HCT116 (cell line): ENCODE data around the gene PNMA6E. TPM values are rescaled to one million over a fixed set of nuclear protein-coding genes. Genes with fewer than 3 reads are reported as not detected.

Experiments used
- ATAC-seq: fragments of 200-7000 bp; cut with Tn5 transposase; 2 replicates; pipeline ENCODE4 v1.9.1; 2020; ENCODE audit warnings: mild to moderate bottlenecking, moderate library complexity
- BruUV-seq: library from RNA; stranded (reverse); fragments of 400-500 nt; replicated peaks from 2 replicates; lab custom pipeline; 2021; lab: Mats Ljungman, UMichigan
- CTCF ChIA-PET: fragments of 300-600 bp; sonication (Branson Sonifier 250); formaldehyde crosslinking; loops from one replicate; lab custom pipeline; 2021; ENCODE audit warnings: antibody characterized with exemption; lab: Charles Lee
- POLR2A ChIA-PET: fragments of 300-600, 350-600 bp; sonication (Branson Sonifier 250); formaldehyde crosslinking; loops from one replicate; lab custom pipeline; 2021; ENCODE audit warnings: antibody characterized with exemption; lab: Charles Lee
- RAD21 ChIA-PET, 2 experiments: fragments of 300-600 bp; sonication (Branson Sonifier 250); formaldehyde crosslinking; loops; one replicate each; lab custom pipeline; 2023; ENCODE audit warnings: low total read pairs in 2 of 2; ENCODE audit not compliant: uncharacterized antibody in 2 of 2, unreplicated experiment in 2 of 2, low non-redundant PET in 1 of 2; lab: Charles Lee
- DNase-seq: peaks from one replicate; pipeline ENCODE4 v3.0.0-alpha.2; 2010; ENCODE audit warnings: low read depth, low spot score
- H2AFZ ChIP-seq: fragments of 200-600 bp; shearing (Covaris generic), sonication (generic); 2 replicates; pipeline ENCODE4 v1.6.1; 2017; ENCODE audit warnings: low read depth, mixed run types, mixed read lengths, antibody characterized with exemption, low read length; ENCODE audit not compliant: poor library complexity, severe bottlenecking
- H3K27ac ChIP-seq: 2 replicates; pipeline ENCODE4 v1.5.1; 2012; ENCODE audit warnings: low read depth, low read length
- H3K27me3 ChIP-seq: fragments of 200-600 bp; sonication (generic); 2 replicates; pipeline ENCODE4 v1.6.1; 2016; ENCODE audit warnings: mixed run types, low read length, mixed read lengths; ENCODE audit not compliant: insufficient read depth
- H3K36me3 ChIP-seq, 2 experiments: fragments of 200-500 bp in 1 of 2; fragments of 200-600 bp in 1 of 2; sonication (Bioruptor generic) in 1 of 2; sonication (generic) in 1 of 2; 2 replicates each; pipeline versions ENCODE4 v1.5.1 to v1.6.1; 2014 to 2016; ENCODE audit warnings: low read length in 2 of 2, inconsistent platforms in 1 of 2, mixed read lengths in 1 of 2, mixed run types in 1 of 2; ENCODE audit not compliant: insufficient read depth in 2 of 2, control insufficient read depth in 1 of 2
- H3K4me1 ChIP-seq, 2 experiments: fragments of 200-600 bp in 1 of 2; sonication (generic) in 1 of 2; 2 replicates each; pipeline versions ENCODE4 v1.5.1 to v1.6.1; 2012 to 2017; ENCODE audit warnings: low read length in 2 of 2, inconsistent platforms in 1 of 2, mild to moderate bottlenecking in 1 of 2, mixed read lengths in 1 of 2, mixed run types in 1 of 2, moderate library complexity in 1 of 2; ENCODE audit not compliant: insufficient read depth in 2 of 2, control insufficient read depth in 1 of 2
- H3K4me2 ChIP-seq: fragments of 200-600 bp; sonication (generic); 2 replicates; pipeline ENCODE4 v1.6.1; 2017; ENCODE audit warnings: mixed run types, low read length, mixed read lengths
- H3K4me3 ChIP-seq, 2 experiments: fragments of 200-600 bp in 1 of 2; sonication (generic) in 1 of 2; replicated peaks in 1 of 2; 2 replicates each; pipeline ENCODE4 v1.5.1; 2011 to 2016; ENCODE audit warnings: low read length in 2 of 2, control low read depth in 1 of 2, low read depth in 1 of 2, mild to moderate bottlenecking in 1 of 2, mixed read lengths in 1 of 2, mixed run types in 1 of 2
- H3K79me2 ChIP-seq: fragments of 200-600 bp; sonication (generic); 2 replicates; pipeline ENCODE4 v1.6.1; 2017; ENCODE audit warnings: mild to moderate bottlenecking, mixed run types, low read length, moderate library complexity, mixed read lengths; ENCODE audit not compliant: insufficient read depth
- H3K9ac ChIP-seq: fragments of 200-600 bp; sonication (generic); 2 replicates; pipeline ENCODE4 v1.6.1; 2016; ENCODE audit warnings: low read length, mixed read lengths
- H3K9me2 ChIP-seq: fragments of 200-600 bp; sonication (generic), shearing (Covaris generic); 2 replicates; pipeline ENCODE4 v1.6.1; 2017; ENCODE audit warnings: mixed run types, mild to moderate bottlenecking, moderate library complexity; ENCODE audit not compliant: insufficient read depth
- H3K9me3 ChIP-seq, 2 experiments: fragments of 200-500 bp in 1 of 2; fragments of 200-600 bp in 1 of 2; sonication (Bioruptor generic) in 1 of 2; sonication (generic) in 1 of 2; 2 replicates each; pipeline ENCODE4 v1.6.1; 2014 to 2017; ENCODE audit warnings: low read length in 2 of 2, mixed read lengths in 2 of 2, inconsistent platforms in 1 of 2, low read depth in 1 of 2, mild to moderate bottlenecking in 1 of 2, mixed run types in 1 of 2, moderate library complexity in 1 of 2; ENCODE audit not compliant: control insufficient read depth in 1 of 2, insufficient read depth in 1 of 2
- H4K20me1 ChIP-seq: fragments of 200-600 bp; sonication (generic), shearing (Covaris generic); 2 replicates; pipeline ENCODE4 v1.6.1; 2017; ENCODE audit warnings: mixed run types, mild to moderate bottlenecking, moderate library complexity; ENCODE audit not compliant: insufficient read depth
- ATF3 ChIP-seq: IDR thresholded peaks from 2 replicates; pipeline ENCODE4 v1.6.1; 2012
- CBX3 ChIP-seq: IDR thresholded peaks from 2 replicates; pipeline ENCODE4 v1.6.1; 2012; ENCODE audit warnings: low read depth
- CTCF ChIP-seq, 3 experiments: fragments of 200-600 bp in 1 of 3; sonication (generic) in 1 of 3; IDR thresholded peaks in 2 of 3; conservative IDR thresholded peaks in 1 of 3; 2 replicates each; pipeline ENCODE4 v1.5.1; 2012 to 2017; ENCODE audit warnings: low read depth in 2 of 3, low read length in 2 of 3, antibody characterized with exemption in 1 of 3, borderline replicate concordance in 1 of 3, control low read depth in 1 of 3, mild to moderate bottlenecking in 1 of 3, mixed read lengths in 1 of 3, mixed run types in 1 of 3, moderate library complexity in 1 of 3; ENCODE audit not compliant: insufficient read depth in 1 of 3
- EGR1 ChIP-seq: IDR thresholded peaks from 2 replicates; pipeline ENCODE4 v1.6.1; 2012; ENCODE audit warnings: low read depth
- ELF1 ChIP-seq: IDR thresholded peaks from 2 replicates; pipeline ENCODE4 v1.6.1; 2012; ENCODE audit warnings: low read depth, borderline replicate concordance
- EZH2 ChIP-seq: fragments of 200-600 bp; sonication (generic); IDR thresholded peaks from 2 replicates; pipeline ENCODE4 v1.6.1; 2017; ENCODE audit warnings: antibody characterized with exemption, mixed run types
- EZH2phosphoT487 ChIP-seq: fragments of 200-600 bp; IDR thresholded peaks from 2 replicates; pipeline ENCODE4 v1.6.1; 2018; ENCODE audit warnings: antibody characterized with exemption, borderline replicate concordance
- FOSL1 ChIP-seq: IDR thresholded peaks from 2 replicates; pipeline ENCODE4 v1.6.1; 2012; ENCODE audit warnings: low read depth
- MAX ChIP-seq: IDR thresholded peaks from 2 replicates; pipeline ENCODE4 v1.6.1; 2012
- POLR2A ChIP-seq: IDR thresholded peaks from 2 replicates; pipeline ENCODE4 v1.7.0; 2011; ENCODE audit warnings: borderline replicate concordance; ENCODE audit not compliant: insufficient read depth, insufficient read length; ENCODE audit errors: extremely low read depth
- POLR2AphosphoS5 ChIP-seq: IDR thresholded peaks from 2 replicates; pipeline ENCODE4 v1.6.1; 2011; ENCODE audit warnings: mild to moderate bottlenecking, low read depth, low read length, moderate library complexity
- RAD21 ChIP-seq: IDR thresholded peaks from 2 replicates; pipeline ENCODE4 v1.6.1; 2012; ENCODE audit warnings: low read depth, mild to moderate bottlenecking
- REST ChIP-seq: IDR thresholded peaks from 2 replicates; pipeline ENCODE4 v1.6.1; 2012; ENCODE audit warnings: low read depth
- SIN3A ChIP-seq: IDR thresholded peaks from 2 replicates; pipeline ENCODE4 v1.6.1; 2012; ENCODE audit warnings: low read depth
- SP1 ChIP-seq: IDR thresholded peaks from 2 replicates; pipeline ENCODE4 v1.6.1; 2012; ENCODE audit warnings: low read depth
- SRF ChIP-seq: IDR thresholded peaks from 2 replicates; pipeline ENCODE4 v1.6.1; 2012; ENCODE audit warnings: low read depth
- ZBTB33 ChIP-seq: IDR thresholded peaks from 2 replicates; pipeline ENCODE4 v1.6.1; 2011; ENCODE audit warnings: mild to moderate bottlenecking, low read length, moderate library complexity; ENCODE audit not compliant: insufficient replicate concordance; ENCODE audit errors: extremely low read depth
- ZFX ChIP-seq: fragments of 450-650 bp; IDR thresholded peaks from 2 replicates; pipeline ENCODE4 v1.6.1; 2017
- ZNF274 ChIP-seq: fragments of 200-500 bp; sonication (Bioruptor generic); IDR thresholded peaks from 2 replicates; pipeline ENCODE4 v1.6.1; 2014; ENCODE audit warnings: mild to moderate bottlenecking, low read depth, low read length, inconsistent platforms
- intact Hi-C: fragments of 100-400 bp; cut with micrococcal nuclease; formaldehyde crosslinking; loops from 2 replicates; pipeline ENCODE4 v1.10.0; 2022
- total RNA-seq: library from RNA; stranded (reverse); gene quantifications from one replicate; pipeline ENCODE4 v1.2.1, GENCODE V29; 2021; ENCODE audit not compliant: unreplicated experiment

Gene PNMA6E
- total RNA-seq, 1 experiment from 2014 or later, result not detected

- ATAC-seq, result no peak
- no TSS peak for BruUV-seq
- POLR2A ChIA-PET, result no interaction called here
These were observed 7.1 kb upstream of the PNMA6E start for GRCh38 chrX:153408221-153408721.

More at GRCh38 chrX:153408221-153408721, 7.1 kb upstream of the PNMA6E start:
- no peaks in the 10 kb centered on the region for H3K79me2 ChIP-seq
- RAD21 ChIA-PET, result no interaction called here
- no peak overlapping the region for H3K4me2 ChIP-seq
- intact Hi-C loops, result no loop called here
- TF ChIP-seq MAX (no peak), POLR2A (no peak), EZH2 (no peak), SRF (no peak), EZH2phosphoT487 (no peak), ZBTB33 (no peak), CTCF (IDR thresholded peaks at IDR 0.05 in 2 of 3, conservative IDR thresholded peaks at IDR 0.05 in 1 of 3; ENCODE audit: borderline replicate concordance in 1 of 3, insufficient read depth in 1 of 3, low read depth in 2 of 3, low read length in 2 of 3) (no peak), RAD21 (no peak), ZFX (no peak), ELF1 (no peak), SIN3A (no peak), FOSL1 (no peak), CBX3 (no peak), ATF3 (no peak), REST (no peak), POLR2AphosphoS5 (no peak), ZNF274 (no peak), SP1 (no peak), EGR1 (no peak)
- CTCF ChIA-PET, result no interaction called here
- H3K4me3 ChIP-seq, result no peak overlapping the region
- no peak overlapping the region for H3K9ac ChIP-seq
- H3K36me3 ChIP-seq, result no peaks in the 10 kb centered on the region
- no peaks in the 10 kb centered on the region for H3K9me3 ChIP-seq
- no peak overlapping the region for H2AFZ ChIP-seq
- H4K20me1 ChIP-seq, result no peaks in the 10 kb centered on the region
- DNase-seq, result no peak
- no peaks in the 10 kb centered on the region for H3K9me2 ChIP-seq
- H3K4me1 ChIP-seq, result no peaks in the 10 kb centered on the region
- H3K27ac ChIP-seq, result no peak overlapping the region
- H3K27me3 ChIP-seq, result no peaks in the 10 kb centered on the region
